Gastroesophageal sphincter (tissue), 4 donors: ENCODE results near the gene BAIAP2. TPM values are rescaled to one million over a fixed set of nuclear protein-coding genes. Genes with fewer than 3 reads are reported as not detected.

Experiments used
- ATAC-seq: fragments of 150-250 bp; one replicate; pipeline ENCODE4 v1.9.1; 2016; ENCODE audit warnings: mild to moderate bottlenecking, moderate library complexity
- H3K27ac ChIP-seq, 4 donors: fragments of 200-600 bp; sonication (generic) in 3 of 4; 1 replicate in 3 of 4; 2 replicates in 1 of 4; pipeline ENCODE4 v1.5.1; 2016 to 2019
- H3K27me3 ChIP-seq: fragments of 200-600 bp; sonication (generic); one replicate; pipeline ENCODE4 v1.5.1; 2019
- H3K36me3 ChIP-seq, 2 donors: fragments of 200-600 bp; sonication (generic); one replicate each; pipeline ENCODE4 v1.5.1; 2019; ENCODE audit warnings: control low read depth in 1 of 2
- H3K4me1 ChIP-seq, 3 donors: fragments of 200-600 bp; sonication (generic); 1 replicate in 2 of 3; 2 replicates in 1 of 3; pipeline ENCODE4 v1.5.1; 2016 to 2019; ENCODE audit warnings: control low read depth in 2 of 3
- H3K4me3 ChIP-seq, 2 donors: fragments of 200-600 bp; sonication (generic); one replicate each; pipeline ENCODE4 v1.5.1; 2019; ENCODE audit warnings: mild to moderate bottlenecking in 1 of 2, moderate library complexity in 1 of 2
- H3K9me3 ChIP-seq, 3 donors: fragments of 200-600 bp; sonication (generic); one replicate each; pipeline ENCODE4 v1.5.1; 2017 to 2019; ENCODE audit warnings: control low read depth in 2 of 3
- EP300 ChIP-seq: sonication (generic); formaldehyde crosslinking; IDR thresholded peaks from one replicate; pipeline ENCODE4 v1.6.1; 2017; ENCODE audit warnings: antibody characterized with exemption, mild to moderate bottlenecking
- POLR2A ChIP-seq, 2 donors: fragments of 450-650 bp; IDR thresholded peaks; one replicate each; pipeline ENCODE4 v1.6.1; 2017; ENCODE audit warnings: antibody characterized with exemption in 2 of 2, mild to moderate bottlenecking in 2 of 2, moderate library complexity in 1 of 2
- POLR2AphosphoS5 ChIP-seq: sonication (generic); formaldehyde crosslinking; IDR thresholded peaks from one replicate; pipeline ENCODE4 v1.6.1; 2017; ENCODE audit warnings: antibody characterized with exemption
- WGBS, 2 donors: methylation state at CpG; one replicate each; pipeline ENCODE4 v1.1.5; 2018; ENCODE audit warnings: low coverage in 1 of 2; 5-methylcytosine and 5-hydroxymethylcytosine counted together
- total RNA-seq, 4 donors: library from RNA; depleted of rRNA; stranded (reverse); fragments of >200 nt; gene quantifications; one replicate each; pipeline ENCODE4 v1.1.0, GENCODE V29; 2016
- TF ChIP-seq, protein P1 (sequence below), 4 experiments: fragments of 200-600 bp in 2 of 4; fragments of 450-650 bp in 2 of 4; sonication (generic) in 1 of 4; IDR thresholded peaks; one replicate each; pipeline ENCODE4 v1.5.1; 2017 to 2019; ENCODE audit warnings: antibody characterized with exemption in 4 of 4, mild to moderate bottlenecking in 2 of 4, moderate library complexity in 2 of 4

The BAIAP2 gene
- total RNA-seq, 4 donors from 2014 or later: 32.7 to 54.9 (median 40.6) TPM

DNA sequence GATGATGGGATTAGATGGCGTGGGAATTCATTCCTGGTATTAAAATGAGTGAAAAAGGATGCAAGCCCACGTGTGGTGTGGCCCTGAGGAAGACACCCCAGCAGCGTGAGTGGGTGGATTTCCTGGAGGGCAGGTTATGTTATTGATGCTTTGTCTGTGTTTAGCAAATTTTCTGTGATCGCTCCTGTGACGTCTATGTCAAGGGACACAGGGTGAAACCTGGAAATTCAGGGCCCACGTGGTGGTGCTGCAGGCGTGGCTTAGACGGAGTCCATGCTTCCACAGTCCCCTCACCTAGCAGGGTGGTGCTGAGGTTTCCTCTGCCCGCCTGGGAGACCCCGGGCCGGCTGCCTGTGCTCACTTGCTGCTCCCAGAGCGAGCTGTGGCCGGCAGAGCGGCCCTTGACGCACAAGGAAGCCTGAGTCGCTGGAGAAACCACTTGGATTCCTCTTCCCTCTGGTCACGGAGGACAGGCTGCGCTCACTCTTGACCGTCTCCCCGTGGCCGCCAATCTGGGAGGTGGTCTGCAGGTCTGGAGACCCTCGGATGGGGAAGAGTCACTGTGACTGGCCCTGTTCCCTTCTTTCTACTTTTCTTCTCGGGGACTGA is 23.4 kb downstream of the BAIAP2 start:
- Histone ChIP-seq H3K36me3 (peaks cover 0 to 62% of the 10 kb centered on the region in 2 donors), H3K9me3 (no peaks in the 10 kb centered on the region), H3K27ac (peak overlapping the region in 3 of 4 donors; percentile 73 to 75 (median 74)), H3K4me1 (peaks cover 0 to 44% (median 8%) of the 10 kb centered on the region in 3 donors), H3K4me3 (no peak overlapping the region), H3K27me3 (no peaks in the 10 kb centered on the region)
- TF ChIP-seq POLR2AphosphoS5: no peak
- TF ChIP-seq, protein P1, sequence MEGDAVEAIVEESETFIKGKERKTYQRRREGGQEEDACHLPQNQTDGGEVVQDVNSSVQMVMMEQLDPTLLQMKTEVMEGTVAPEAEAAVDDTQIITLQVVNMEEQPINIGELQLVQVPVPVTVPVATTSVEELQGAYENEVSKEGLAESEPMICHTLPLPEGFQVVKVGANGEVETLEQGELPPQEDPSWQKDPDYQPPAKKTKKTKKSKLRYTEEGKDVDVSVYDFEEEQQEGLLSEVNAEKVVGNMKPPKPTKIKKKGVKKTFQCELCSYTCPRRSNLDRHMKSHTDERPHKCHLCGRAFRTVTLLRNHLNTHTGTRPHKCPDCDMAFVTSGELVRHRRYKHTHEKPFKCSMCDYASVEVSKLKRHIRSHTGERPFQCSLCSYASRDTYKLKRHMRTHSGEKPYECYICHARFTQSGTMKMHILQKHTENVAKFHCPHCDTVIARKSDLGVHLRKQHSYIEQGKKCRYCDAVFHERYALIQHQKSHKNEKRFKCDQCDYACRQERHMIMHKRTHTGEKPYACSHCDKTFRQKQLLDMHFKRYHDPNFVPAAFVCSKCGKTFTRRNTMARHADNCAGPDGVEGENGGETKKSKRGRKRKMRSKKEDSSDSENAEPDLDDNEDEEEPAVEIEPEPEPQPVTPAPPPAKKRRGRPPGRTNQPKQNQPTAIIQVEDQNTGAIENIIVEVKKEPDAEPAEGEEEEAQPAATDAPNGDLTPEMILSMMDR (IDR thresholded peaks at IDR 0.05): no peak
- no peak for TF ChIP-seq POLR2A (IDR thresholded peaks at IDR 0.05)
- no peak for TF ChIP-seq EP300
- WGBS, 2 donors: 58 to 90% methylated on average over 2 to 4 of the region's 23 CpGs
- ATAC-seq: no peak

DNA sequence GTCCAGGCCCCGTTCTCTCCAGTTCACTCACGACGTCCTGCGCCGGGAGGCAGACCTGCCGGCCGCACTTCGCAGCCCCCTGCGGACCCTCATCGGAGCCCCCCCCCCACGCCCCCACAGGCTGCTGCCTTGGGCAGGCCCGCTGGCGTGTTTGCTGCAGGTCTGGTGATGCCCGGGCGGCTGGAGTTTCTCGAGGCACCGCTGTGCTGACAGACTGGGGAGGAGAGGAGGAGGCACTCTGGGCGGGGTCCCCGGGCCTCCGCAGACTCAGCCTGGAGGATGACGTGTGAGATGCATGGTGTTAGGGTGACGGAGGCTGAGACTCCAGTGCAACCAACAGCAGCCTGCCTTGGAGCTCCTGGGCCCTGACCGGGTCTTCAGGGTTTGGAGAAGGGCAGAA is 24.1 kb downstream of the BAIAP2 start:
- TF ChIP-seq POLR2A (IDR thresholded peaks at IDR 0.05): no peak
- no peak for TF ChIP-seq EP300
- no peak for TF ChIP-seq POLR2AphosphoS5
- TF ChIP-seq, protein P1 (IDR thresholded peaks at IDR 0.05): no peak
- Histone ChIP-seq H3K27me3 (no peaks in the 10 kb centered on the region), H3K27ac (peak overlapping the region in 1 of 4 donors; percentile 75), H3K4me1 (peaks cover 0 to 48% (median 15%) of the 10 kb centered on the region in 3 donors), H3K4me3 (no peak overlapping the region), H3K9me3 (no peaks in the 10 kb centered on the region), H3K36me3 (peaks cover 0 to 63% of the 10 kb centered on the region in 2 donors)
- 80% methylated on average over 4 of the region's 23 CpGs; no CpG with 5 or more reads in 1 of the 2 donors for WGBS, 2 donors
- no peak for ATAC-seq

DNA sequence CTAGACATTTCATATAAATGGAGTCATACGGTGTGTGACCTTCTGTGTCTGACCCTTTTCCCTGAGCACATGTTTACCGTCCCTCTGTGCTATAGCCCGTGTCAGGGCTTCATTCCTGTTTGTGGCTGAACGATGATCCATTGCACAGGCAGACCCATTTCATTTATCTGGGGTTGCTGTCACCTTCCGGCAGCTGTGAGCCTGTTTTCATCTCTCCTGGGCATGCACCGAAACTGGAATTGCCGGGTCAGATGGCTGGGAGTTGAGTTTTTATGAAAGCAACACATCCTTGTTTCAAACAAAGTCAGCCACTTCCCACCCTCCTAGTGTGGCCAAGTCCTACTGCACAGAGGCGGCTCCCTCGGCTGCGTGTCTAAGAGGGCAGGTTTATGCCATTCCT is 25.5 kb downstream of the BAIAP2 start:
- TF ChIP-seq, protein P1 (IDR thresholded peaks at IDR 0.05): no peak
- TF ChIP-seq POLR2AphosphoS5 (no peak), POLR2A (IDR thresholded peaks at IDR 0.05) (no peak), EP300 (no peak)
- H3K4me1 ChIP-seq: peaks cover 0 to 62% (median 22%) of the 10 kb centered on the region in 3 donors
- ATAC-seq: no peak
- WGBS, 2 donors: 67 to 100% methylated on average over 2 to 4 of the region's 10 CpGs
- no peaks in the 10 kb centered on the region for H3K9me3 ChIP-seq
- H3K27ac ChIP-seq: no peak overlapping the region
- peaks cover 0 to 52% of the 10 kb centered on the region in 2 donors for H3K36me3 ChIP-seq
- H3K27me3 ChIP-seq: no peaks in the 10 kb centered on the region
- H3K4me3 ChIP-seq: no peak overlapping the region

DNA sequence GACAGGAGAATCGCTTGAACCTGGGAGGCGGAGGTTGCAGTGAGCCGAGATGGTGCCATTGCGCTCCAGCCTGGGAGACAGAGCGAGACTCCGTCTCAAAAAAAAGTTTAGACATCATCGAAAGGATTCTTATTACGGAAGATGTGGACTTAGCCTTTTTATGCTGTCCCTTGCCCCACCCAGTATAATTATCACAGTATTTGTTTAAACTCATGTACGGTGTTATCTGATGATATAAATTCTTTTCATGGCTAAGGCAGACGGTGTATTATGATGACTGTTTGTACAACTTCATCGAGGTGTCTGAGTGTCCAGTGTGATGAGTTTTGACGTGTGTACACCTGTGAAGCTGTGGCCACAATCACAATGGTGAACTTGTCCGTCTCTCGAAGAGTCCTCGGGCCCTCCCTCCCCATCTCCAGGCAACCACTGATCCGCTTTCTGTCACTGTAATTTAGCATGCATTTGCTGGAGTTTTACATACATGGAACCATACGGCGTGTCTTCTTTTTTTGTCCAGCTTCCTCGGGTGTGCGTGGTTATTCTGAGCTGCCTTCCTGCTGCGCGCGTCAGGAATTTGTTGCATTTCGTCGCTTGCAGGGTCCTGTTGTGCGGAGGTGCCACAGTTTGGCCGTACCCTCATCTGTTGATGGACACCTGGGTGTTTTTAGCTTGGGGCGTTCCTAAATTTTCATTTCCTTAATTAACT is 26.2 kb downstream of the BAIAP2 start:
- peaks cover 0 to 64% (median 22%) of the 10 kb centered on the region in 3 donors for H3K4me1 ChIP-seq
- H3K4me3 ChIP-seq: no peak overlapping the region
- no peaks in the 10 kb centered on the region for H3K9me3 ChIP-seq
- 91 to 93% methylated on average over 18 to 28 of the region's 28 CpGs for WGBS, 2 donors
- no peak for TF ChIP-seq POLR2A (IDR thresholded peaks at IDR 0.05)
- TF ChIP-seq, protein P1 (IDR thresholded peaks at IDR 0.05): no peak
- no peak for TF ChIP-seq EP300
- TF ChIP-seq POLR2AphosphoS5: no peak
- H3K36me3 ChIP-seq: peaks cover 0 to 48% of the 10 kb centered on the region in 2 donors
- no peak overlapping the region for H3K27ac ChIP-seq
- ATAC-seq: no peak
- no peaks in the 10 kb centered on the region for H3K27me3 ChIP-seq
